Measurements from ENCODE around the gene LTBP4.
"Not testable (repeated sequence)": the region's sequence is repeated elsewhere in the genome, so short reads cannot be mapped to it uniquely, and the experiment has no call there.

LTBP4 gene

DNA sequence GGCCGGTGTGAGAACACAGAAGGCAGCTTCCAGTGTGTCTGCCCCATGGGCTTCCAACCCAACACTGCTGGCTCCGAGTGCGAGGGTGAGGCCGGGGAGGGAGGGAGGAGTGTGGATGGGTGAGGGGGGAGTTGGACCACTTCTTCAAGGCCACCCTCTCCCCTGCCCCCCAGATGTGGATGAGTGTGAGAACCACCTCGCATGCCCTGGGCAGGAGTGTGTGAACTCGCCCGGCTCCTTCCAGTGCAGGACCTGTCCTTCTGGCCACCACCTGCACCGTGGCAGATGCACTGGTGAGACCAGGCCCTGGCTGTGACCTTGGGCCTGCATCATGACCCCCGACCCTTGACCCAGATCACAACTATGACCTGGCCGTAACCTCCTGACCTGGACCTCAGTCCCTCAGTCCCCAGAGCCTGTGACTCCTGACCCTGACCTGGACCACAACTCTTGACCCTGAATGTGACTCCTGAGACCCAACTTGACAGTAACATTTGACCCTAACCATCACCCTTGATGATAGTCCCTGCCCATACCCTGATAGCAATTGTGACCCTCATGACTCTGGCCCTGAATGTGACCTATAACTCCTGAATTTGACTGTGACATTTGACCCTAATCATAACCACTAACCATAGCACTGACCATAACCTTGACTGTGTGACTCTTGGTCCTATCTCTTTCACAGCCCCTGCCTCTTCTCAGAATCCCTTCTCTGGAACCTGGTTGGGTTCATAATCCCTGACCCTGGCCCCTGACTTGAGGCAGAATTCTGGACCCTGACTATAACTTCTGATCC lies 10.9 kb downstream of the LTBP4 start:
- no peak for DNase-seq (ENCODE audit: low read depth in 2 of 2)

DNA sequence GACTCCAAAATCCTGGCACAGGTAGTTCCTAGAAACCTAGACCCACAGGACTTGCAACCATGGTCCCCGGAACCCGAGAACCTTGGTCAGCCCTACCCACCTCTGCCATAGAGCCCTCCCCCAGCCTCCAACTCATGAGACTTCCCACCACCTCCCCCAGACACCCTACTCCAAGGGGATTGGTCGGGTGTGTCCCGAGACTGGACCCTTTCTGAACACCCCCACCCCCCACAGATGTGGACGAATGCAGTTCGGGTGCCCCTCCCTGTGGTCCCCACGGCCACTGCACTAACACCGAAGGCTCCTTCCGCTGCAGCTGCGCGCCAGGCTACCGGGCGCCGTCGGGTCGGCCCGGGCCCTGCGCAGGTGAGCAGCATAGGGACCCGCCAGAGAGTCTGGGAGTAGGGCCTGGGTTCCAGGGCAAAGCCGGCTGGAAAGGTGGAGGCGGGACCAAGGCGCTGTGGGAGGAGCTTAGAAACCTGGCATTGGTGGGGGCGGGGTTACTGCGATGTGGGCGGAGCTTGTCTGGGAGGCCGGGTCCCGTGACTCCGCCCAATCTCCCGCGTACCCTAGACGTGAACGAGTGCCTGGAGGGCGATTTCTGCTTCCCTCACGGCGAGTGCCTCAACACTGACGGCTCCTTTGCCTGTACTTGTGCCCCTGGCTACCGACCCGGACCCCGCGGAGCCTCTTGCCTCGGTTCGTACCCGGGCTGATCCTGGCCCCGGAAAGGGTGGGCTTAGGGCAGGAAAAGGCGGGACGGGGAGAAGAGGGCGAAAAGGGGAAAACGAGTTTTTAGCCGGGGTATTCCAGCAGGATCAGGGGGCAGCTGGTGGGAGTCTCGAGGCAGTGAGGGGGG lies 11.9 kb downstream of the LTBP4 start:
- peak; percentile 63 to 86 for DNase-seq (ENCODE audit: low read depth in 2 of 2)

GRCh38 chr19:40613690-40614621 lies 12.8 kb downstream of the LTBP4 start:
- peak; percentile 75 to 86 for DNase-seq (ENCODE audit: low read depth in 2 of 2)

GRCh38 chr19:40614622-40615411 lies 13.6 kb downstream of the LTBP4 start:
- DNase-seq (ENCODE audit: low read depth in 2 of 2), result peak; percentile 92 to 99

GRCh38 chr19:40616178-40616577 lies 15.0 kb downstream of the LTBP4 start:
- DNase-seq (ENCODE audit: low read depth in 2 of 2), result no peak

GRCh38 chr19:40616941-40617340 lies 15.8 kb downstream of the LTBP4 start:
- DNase-seq (ENCODE audit: low read depth in 2 of 2), result no peak

GRCh38 chr19:40617961-40618360 lies 16.8 kb downstream of the LTBP4 start:
- DNase-seq (ENCODE audit: low read depth in 2 of 2), result no peak

DNA sequence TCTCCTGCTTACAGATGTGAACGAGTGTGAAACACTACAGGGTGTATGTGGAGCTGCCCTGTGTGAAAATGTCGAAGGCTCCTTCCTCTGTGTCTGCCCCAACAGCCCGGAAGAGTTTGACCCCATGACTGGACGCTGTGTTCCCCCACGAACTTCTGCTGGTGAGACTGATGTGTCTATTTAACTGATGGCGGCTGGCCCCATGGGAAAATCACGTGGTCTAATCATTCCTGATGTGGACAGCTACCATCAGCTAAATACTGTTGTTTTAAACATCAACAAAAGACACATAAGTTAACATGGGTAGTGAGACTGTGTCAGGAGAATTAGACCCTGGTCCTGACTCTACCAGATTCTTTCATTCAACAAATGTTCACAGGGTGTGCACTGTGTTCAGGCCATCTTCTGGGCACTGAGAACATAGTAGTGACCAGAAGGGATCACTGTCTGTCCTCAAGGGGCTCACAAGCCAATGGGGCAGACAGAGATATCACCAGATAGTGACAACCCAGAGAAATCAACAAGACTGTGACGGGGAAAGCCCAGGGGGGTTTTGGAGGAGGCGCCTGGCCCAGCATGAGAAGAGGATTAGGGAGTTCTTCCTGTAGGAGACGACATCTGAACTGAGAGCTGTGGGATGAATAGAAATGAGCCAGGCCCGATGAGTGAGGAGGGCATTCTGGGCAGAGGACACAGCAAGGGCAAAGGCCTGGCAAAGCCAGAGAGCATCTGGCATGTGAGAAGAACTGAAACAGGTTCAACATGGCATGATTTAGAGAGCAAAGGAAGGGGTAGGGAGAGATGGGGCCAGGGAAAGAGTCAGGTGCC lies 18.4 kb downstream of the LTBP4 start:
- DNase-seq (ENCODE audit: low read depth in 2 of 2), result no peak

DNA sequence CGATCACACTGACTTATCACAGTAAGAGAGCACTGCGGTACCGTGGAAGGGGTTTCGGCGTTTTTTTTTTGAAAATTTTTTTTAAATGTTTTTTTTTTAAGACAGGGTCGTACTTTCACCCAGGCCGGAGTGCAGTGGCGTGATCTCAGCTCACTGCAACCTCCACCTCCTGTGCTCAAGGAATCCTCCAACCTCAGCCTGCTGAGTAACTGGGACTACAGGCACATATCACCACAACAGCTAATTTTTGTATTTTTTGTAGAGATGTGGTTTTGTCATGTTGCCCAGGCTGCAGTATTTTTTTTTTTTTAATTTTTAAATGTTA lies 19.0 kb downstream of the LTBP4 start:
- DNase-seq (ENCODE audit: low read depth in 2 of 2), result no peak

DNA sequence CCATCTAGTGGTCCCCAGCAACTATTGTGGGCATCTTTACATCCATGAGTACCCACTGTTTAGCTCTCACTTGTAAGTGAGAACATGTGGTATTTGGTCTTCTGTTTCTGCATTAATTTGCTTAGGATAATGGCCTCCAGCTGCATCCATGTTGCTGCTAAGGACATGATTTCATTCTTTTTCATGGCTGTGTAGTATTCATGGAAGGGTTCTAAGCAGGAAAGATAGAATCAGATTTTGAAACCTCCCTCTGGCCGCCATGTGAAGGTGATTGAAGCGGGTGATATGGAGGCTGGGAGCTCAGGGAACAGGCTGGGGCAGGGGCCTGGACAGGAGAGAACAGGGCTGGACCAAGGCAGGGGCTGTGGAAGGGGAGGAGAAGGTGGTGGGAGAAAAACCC lies 20.1 kb downstream of the LTBP4 start:
- DNase-seq (ENCODE audit: low read depth in 2 of 2), result no peak

DNA sequence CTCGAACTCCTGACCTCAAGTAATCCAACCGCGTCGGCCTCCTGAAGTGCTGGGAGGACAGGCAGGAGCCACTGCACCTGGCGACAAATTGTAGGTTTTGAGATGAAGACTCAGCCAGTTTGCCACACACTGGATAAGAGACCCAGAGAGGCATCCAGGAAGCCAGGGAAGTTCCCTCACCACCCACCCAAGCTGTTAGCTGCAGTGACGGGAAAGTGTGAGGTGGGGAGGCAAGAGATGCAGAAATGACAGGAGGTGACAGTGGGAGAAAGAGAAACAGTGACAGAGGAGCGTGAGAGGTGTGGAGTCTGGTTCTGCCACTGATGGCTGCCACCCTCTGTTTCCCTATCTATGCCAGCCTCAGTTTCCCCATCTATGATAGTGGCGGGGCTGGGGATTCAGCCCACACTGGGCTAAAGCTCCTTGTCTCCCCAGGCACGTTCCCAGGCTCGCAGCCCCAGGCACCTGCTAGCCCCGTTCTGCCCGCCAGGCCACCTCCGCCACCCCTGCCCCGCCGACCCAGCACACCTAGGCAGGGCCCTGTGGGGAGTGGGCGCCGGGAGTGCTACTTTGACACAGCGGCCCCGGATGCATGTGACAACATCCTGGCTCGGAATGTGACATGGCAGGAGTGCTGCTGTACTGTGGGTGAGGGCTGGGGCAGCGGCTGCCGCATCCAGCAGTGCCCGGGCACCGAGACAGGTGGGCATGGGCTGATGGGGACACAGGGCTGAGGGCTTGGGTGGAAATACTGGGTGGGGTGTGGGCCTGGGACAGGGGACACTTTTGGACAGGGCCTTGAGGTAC lies 21.0 kb downstream of the LTBP4 start:
- DNase-seq (ENCODE audit: low read depth in 2 of 2), result no peak

DNA sequence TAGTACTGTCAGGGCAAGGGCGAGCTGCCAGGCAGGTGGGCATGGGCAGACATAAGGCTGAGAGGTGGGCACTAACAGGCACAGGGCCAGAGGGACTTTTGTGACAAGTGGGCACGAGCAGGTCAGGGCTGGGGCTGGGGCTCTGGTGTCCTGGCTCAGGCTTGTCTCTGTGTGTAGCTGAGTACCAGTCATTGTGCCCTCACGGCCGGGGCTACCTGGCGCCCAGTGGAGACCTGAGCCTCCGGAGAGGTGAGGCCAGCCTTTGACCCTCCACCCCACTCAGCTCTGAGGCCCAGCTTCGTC lies 21.6 kb downstream of the LTBP4 start:
- no peak for DNase-seq (ENCODE audit: low read depth in 2 of 2)

DNA sequence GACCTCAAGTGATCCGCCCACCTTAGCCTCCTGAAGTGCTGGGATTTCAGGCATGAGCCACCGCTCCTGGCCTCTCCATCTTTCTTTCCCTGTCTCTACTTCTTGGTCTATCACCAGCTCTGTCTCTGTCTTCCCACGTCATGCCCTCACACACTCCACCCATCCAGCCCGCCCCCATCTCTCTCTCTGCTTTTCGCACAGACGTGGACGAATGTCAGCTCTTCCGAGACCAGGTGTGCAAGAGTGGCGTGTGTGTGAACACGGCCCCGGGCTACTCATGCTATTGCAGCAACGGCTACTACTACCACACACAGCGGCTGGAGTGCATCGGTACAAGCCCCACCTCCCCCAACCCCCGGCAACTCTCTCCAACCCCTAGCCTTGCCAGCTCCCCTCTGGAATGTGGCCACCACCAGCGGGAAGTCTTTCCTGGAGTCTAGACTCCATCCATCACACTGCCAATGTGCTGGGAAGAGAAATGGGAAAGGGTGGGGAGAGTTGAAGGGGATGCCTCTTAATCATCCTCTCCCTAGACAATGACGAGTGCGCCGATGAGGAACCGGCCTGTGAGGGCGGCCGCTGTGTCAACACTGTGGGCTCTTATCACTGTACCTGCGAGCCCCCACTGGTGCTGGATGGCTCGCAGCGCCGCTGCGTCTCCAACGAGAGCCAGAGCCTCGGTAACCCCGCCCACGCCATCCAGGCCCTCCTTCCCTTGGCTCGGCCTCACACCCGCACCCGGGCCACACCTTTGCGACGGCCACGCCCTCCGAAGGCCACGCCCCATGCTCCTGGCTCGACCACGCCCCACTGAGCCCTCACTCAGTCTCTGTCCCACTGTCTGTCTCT lies 22.5 kb downstream of the LTBP4 start:
- DNase-seq (ENCODE audit: low read depth in 2 of 2), result no peak

GRCh38 chr19:40624369-40625153 lies 23.4 kb downstream of the LTBP4 start:
- DNase-seq (ENCODE audit: low read depth in 2 of 2), result not testable (repeated sequence)

DNA sequence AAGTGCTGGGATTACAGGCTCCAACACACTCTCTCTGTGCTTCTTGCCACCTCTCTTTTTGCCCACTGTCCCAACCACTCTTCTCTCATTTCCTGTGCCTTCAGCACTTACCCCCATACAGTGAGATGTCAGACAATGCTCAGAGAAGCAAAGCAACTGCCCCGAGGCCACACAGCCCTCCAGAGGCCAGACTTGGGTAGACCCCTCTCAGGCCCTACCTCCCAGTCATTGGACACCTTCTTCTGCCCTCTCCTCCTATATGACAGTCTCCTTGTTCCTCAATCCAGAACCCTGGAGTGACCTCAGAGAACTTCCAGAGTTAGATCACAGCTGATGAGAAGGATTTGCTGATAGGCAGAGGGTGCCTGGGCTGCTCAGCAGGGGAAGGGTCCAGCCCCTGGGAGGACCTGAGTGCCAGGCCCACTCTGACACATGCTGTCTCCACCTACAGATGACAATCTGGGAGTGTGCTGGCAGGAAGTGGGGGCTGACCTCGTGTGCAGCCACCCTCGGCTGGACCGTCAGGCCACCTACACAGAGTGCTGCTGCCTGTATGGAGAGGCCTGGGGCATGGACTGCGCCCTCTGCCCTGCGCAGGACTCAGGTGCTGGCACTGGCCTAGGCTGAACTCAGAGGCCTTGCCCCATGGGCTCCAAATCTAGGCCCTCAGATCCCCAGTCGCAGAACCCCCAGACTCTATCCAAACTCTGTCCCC lies 24.4 kb downstream of the LTBP4 start:
- no peak for DNase-seq (ENCODE audit: low read depth in 2 of 2)

GRCh38 chr19:40626918-40627317 lies 25.7 kb downstream of the LTBP4 start:
- DNase-seq (ENCODE audit: low read depth in 2 of 2), result no peak
